HG02798 (cell line): ENCODE data around the gene RIPOR3.

Source experiments
- ATAC-seq: cut with Tn5 transposase; IDR thresholded peaks from one replicate; pipeline ENCODE4 v1.9.1; 2021; ENCODE audit warnings: mild to moderate bottlenecking; ENCODE audit not compliant: unreplicated experiment, poor library complexity

The RIPOR3 gene

DNA sequence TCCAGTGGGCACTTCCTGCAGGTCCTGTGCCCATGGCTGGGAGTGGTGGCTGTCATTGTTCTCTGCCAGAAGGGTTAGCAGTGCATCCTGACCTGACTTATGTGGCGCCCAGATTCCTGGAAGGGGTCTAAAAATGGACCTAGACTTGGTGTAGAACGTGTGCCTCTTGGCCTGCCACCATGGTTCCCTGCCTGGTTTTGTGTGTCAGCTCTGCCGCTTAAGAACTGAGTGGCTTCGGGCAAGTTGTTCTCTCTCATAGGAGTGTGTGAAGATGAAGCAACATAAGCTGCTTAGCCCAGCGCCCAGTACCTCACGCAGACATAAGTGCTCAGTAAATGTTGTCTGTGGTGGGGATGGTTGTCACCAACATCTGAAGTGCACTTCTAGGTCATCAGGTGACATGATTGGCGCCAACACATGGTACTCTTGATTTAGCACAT is 129.1 kb downstream of the RIPOR3 start:
- ATAC-seq = no peak

GRCh38 chr20:50561379-50562078 is 129.8 kb downstream of the RIPOR3 start:
- no peak for ATAC-seq

DNA sequence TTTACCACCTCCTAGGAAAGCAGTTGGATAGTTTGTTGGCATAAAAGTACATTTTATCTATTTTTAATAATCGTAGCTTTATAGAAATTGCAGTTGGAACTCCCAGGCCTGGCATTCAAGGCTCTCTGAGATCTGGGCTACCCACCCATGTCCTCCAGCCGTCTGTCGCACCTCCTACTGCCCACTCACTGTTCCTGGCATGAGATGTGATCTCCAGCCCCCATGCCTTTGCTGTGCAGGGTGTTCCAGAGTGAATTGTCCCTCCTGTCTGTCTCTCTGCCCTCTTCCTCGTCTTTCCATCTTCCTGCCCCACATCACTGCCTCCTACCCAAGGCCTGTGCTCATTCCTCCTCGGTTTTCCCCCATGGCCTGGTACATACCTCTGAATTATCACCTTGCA is 130.5 kb downstream of the RIPOR3 start:
- no peak for ATAC-seq

DNA sequence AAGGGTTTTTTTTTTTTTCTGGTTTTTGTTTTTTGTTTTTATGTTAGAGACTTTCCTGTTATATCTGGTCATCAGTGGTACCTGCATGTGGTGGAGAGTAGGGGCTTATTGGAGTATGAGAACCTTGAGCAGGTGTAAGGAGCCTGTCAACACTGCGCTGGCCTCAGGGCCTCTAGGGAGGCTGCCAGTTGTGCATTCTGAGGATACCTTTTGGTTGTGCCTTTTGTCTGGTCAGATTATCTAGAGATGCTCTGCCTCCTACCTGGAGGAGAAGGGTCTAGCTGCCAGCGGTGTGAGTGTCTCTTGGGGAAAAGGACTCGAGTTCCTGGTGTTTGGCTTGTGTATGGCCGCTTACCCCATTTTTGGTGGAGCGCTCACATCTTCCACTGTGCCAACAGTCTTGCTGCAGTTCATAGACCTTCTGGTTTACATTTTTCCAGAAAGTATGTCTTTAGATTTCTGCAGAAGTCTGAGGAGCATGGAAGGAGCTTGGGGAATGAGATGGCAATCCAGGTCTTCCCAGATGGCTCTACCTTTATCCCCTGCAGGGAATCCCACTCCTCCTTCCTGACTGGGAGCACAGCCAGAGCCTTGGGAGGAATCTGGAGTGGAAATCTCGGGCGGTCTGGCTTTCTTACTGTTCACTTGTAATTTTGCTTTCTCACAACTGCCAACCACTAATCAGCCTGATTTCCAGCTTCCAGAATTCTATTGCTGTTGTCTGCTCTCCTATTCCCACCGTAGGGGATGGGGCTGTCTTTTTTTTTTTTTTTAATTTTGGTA is 131.3 kb downstream of the RIPOR3 start:
- ATAC-seq = no peak

DNA sequence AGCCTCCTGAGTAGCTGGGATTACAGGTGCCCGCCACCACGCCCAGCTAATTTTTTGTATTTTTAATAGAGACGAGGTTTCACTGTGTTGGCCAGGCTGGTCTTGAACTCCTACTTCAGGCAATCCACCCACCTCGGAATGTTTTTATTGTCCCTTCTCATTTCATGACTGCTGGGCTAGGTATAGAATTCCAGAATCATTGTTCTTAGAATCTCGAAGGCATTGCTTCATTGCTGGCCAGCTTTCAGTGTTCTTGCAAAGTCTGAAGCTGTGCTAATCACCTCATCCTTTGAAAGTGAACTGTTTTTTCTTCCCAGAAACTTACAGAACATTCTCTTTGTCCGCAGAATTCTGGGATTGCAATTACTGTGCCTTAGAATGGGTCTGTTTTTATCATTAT is 132.2 kb downstream of the RIPOR3 start:
- ATAC-seq = no peak

GRCh38 chr20:50558483-50558925 is 132.8 kb downstream of the RIPOR3 start:
- ATAC-seq = no peak

DNA sequence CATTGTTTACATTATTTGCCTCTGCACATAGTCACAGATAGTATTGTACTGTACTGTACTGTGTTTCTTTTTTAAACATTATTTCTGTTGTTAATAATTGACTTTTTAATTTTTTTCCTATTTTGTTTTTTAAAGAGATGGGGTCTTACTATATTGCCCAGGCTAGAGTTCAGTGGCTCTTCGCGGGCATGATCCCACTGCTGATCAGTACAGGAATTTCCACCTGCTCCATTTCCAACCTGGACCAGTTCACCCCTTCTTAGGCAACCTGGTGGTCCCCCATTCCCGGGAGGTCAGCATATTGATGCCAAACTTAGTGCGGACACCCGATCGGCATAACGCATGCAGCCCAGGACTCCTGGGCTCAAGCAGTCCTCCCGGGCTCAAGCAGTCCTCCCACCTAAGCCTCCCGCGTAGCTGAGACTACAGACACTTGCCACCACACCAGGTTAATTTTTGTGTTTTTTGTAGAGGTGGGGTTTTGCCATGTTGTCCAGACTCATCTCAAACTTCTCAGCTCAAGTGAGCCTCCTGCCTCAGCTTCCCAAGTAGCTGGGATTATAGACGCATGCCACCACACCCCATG is 133.7 kb downstream of the RIPOR3 start:
- no peak for ATAC-seq

GRCh38 chr20:50555662-50556061 is 135.7 kb downstream of the RIPOR3 start:
- ATAC-seq = no peak

DNA sequence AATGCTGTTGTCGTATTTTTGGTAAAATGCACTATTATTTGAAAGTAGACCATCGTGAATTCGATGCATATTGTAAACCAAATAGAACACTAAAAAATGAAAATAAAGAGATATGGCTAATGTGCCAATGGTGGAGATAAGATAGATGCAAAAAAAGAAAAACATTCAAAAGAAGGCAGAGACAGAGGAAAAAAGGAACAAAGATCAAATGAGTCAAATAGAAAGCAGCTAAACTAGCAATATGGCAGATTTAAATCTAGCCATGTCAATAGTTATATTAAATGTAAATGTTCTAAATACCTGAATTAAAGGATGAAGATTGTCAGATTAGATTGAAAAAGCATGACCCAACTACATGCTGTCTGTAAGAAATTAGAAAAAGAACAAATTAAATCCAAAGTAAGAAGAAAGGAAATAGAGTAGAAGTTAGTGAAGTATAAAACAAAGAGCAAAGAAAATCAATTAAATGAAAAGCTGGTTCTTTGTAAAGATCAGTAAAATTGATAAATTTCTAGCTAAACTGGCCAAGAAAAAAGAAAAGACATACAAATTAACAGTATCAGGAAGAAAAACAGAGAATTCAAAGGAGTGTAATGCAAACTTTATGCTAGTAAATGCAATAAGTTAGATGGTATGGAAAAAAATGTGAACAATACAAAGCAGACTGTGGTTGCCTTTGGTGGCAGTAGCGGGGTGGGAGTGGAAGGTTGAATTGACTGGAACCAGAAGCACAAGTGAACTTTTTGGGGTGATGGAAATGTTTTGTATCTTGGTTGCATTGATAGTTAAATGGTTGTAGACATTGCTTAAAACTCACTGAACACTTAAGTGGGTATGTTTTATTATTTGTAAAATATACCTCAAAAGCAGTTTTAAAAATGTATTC is 136.4 kb downstream of the RIPOR3 start:
- no peak for ATAC-seq

DNA sequence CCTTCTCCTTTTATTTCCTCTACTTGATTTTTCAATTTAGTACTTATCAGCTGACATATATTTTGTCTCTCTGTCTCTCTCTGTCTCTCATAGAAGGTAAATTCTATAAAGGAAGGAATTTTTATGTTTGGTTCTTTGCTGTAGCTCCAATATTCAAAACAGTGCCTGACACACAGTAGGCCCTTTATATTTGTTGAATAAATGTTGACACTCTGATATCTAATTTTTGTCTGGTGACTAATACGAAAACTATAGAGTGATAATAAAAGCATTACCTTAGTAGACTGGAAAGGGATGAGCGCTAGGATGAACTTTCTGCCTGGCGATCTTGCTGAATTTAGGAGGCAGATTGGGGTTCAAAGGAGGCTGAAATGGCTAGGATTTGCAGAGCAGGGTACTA is 138.4 kb downstream of the RIPOR3 start:
- no peak for ATAC-seq

DNA sequence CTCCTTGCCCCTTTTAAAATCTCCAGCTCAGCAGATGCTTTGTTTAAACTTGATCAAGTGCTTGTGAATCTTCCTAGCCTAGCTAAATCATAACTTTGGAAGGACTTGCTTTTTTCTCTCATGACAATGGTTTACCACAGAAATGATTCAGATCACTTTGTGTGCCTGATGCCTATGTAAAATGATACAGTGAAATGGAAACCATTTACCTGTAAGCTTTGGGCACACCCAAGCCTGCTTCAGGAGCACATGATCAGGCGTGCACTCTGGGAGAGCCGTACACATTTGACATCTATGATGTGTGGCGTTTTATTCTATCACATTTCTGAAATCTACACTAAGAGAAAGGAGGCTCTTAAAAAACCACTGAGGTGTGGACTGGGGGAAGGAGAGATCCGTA is 140.1 kb downstream of the RIPOR3 start:
- ATAC-seq = no peak

DNA sequence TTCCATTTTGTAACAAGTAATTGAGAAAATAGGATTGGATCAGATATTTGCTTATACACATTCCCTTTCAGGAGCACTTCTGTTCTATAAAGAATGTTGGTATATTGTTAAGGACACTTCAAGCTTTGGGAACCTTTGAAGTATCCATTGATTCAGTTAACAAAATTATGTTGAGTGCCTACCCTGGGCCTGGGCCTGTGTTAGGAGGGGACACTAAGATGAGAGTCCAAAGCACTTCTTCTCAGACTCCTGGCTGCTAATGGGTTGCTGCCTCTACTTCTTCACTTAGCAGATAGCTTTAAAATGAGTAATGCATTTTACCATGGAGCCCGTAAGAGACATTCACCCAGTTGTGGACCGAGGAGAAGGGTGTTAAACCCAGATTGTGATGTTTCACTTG is 140.8 kb downstream of the RIPOR3 start:
- no peak for ATAC-seq

DNA sequence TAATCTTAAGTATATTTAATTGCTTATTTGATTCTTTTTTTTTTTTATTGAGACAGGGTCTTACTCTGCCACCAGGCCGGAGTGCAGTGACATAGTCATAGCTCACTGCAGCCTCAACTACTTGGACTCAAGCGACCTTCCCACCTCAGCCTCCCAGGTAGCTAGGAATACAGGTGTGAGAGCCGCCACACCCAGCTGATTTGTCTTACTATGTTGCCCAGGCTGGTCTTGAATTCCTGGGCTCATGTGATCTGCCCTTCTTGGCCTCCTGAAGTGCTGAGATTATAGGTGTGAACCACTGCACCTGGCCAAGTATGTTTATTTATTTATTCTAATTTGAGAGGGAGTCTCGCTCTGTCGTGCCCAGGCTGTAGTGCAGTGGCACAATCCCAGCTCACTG is 142.9 kb downstream of the RIPOR3 start:
- ATAC-seq = no peak

- no peak for ATAC-seq
These were observed 143.4 kb downstream of the RIPOR3 start for GRCh38 chr20:50547964-50548363.

DNA sequence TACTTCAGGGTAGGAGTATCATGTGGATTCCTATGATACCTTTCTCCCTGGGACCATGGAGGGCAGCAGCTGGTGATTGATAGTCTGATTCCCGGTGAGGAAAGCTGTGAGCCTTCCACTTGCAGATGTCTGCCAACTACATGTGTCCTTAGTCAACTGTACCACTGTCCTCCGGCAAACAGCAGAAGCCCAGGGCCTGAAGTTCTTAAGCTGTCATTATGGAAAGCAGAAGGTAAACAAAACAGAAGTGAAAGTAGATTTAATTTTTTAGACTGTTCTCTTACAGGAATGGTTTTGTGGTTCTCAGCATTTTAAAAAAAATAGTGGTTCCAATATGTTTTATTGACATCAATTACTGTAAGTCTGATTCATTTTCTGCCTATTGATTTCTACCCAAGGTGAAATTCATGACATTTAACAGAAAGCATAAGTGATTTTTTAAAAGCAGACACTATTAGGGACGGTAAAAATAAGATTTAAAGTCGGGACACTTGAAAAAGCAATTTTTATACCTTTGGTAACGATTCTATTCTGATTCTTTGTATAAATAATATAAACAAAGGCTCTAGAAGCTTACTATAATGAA is 144.5 kb downstream of the RIPOR3 start:
- ATAC-seq = no peak

GRCh38 chr20:50545126-50545525 is 146.2 kb downstream of the RIPOR3 start:
- ATAC-seq = no peak

- ATAC-seq = no peak
These were observed 148.0 kb downstream of the RIPOR3 start for GRCh38 chr20:50543326-50543725.

DNA sequence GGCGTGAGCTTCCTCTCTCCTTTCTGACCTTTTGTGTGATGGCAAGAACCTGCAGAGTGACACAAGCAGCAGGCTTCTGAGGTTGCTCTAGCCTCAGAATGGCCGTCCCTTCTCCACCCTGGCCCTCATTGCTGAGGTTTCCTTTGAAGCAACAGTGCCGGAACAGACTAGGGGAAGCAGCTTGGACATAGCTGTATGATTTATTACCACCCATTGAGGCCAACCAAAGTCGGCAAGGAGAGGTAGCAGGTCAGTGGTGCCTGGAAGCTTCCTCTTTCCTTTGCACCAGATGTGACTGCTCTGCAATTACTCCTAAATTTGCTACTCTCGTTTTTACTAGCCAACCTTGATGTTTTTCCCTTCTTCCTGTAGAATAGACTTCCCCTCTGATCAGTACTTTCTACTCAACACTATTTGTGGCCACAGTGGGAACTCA is 149.7 kb downstream of the RIPOR3 start:
- peak; percentile 46 for ATAC-seq

- ATAC-seq = peak; percentile 12
These were observed 150.4 kb downstream of the RIPOR3 start for GRCh38 chr20:50540620-50541605.
